HepG2 (cell line): Measurements from ENCODE around the gene SMAD7. TPM values are rescaled to one million over a fixed set of nuclear protein-coding genes. Genes with fewer than 3 reads are reported as not detected.

Experiments
- BCL6 ChIP-seq: IDR thresholded peaks from 2 replicates; pipeline ENCODE4 v1.6.1; 2016; ENCODE audit warnings: missing genetic modification reagents, missing compliant biosample characterization
- KIAA2018 ChIP-seq: sonication (generic); formaldehyde crosslinking; IDR thresholded peaks from 2 replicates; pipeline ENCODE4 v1.5.0; 2020; ENCODE audit warnings: mild to moderate bottlenecking, missing genetic modification reagents, borderline replicate concordance
- TAF15 ChIP-seq: fragments of 200-400 bp; formaldehyde crosslinking; IDR thresholded peaks from one replicate; pipeline ENCODE4 v1.6.1; 2018; ENCODE audit warnings: mild to moderate bottlenecking, low read depth, low read length; ENCODE audit not compliant: poor library complexity, severe bottlenecking
- ZFYVE20 ChIP-seq: sonication (generic); formaldehyde crosslinking; IDR thresholded peaks from 2 replicates; pipeline ENCODE4 v1.8.0; 2023; ENCODE audit warnings: low read depth, mild to moderate bottlenecking, moderate library complexity, missing genetic modification reagents, borderline replicate concordance
- ZNF558 ChIP-seq: sonication (generic); formaldehyde crosslinking; IDR thresholded peaks from 2 replicates; pipeline ENCODE4 v1.9.0; 2022; ENCODE audit warnings: mild to moderate bottlenecking, missing genetic modification reagents, borderline replicate concordance
- ZNF737 ChIP-seq: sonication (generic); formaldehyde crosslinking; IDR thresholded peaks from 2 replicates; pipeline ENCODE4 v1.5.0; 2020; ENCODE audit warnings: missing genetic modification reagents, mild to moderate bottlenecking, borderline replicate concordance
- polyA plus RNA-seq, 8 experiments: library from polyadenylated mRNA; depleted of rRNA in 3 of 8; stranded (reverse) in 7 of 8; unstranded in 1 of 8; fragments of >200 nt; fragmentation: Illumina TruSeq in 4 of 8; extraction: Trizol in 4 of 8; gene quantifications; 2 replicates each; pipeline versions ENCODE4 v1.2.1 to v1.2.3, GENCODE V29; 2011 to 2016; ENCODE audit warnings: low read depth in 4 of 8, missing spikeins in 1 of 8, mixed read lengths in 1 of 8; ENCODE audit not compliant: insufficient read depth in 1 of 8
- total RNA-seq, 5 experiments: library from RNA; depleted of rRNA; stranded (reverse); fragments of >200 nt; fragmentation: Illumina TruSeq; extraction: Trizol; gene quantifications; 2 replicates each; pipeline ENCODE4 v1.2.3, GENCODE V29; 2016; ENCODE audit warnings: low read depth in 1 of 5
- TF ChIP-seq, protein P1 (sequence below): sonication (generic); formaldehyde crosslinking; conservative IDR thresholded peaks from 2 replicates; pipeline ENCODE4 v1.8.0; 2022; ENCODE audit warnings: mild to moderate bottlenecking, moderate library complexity, missing genetic modification reagents
- TF ChIP-seq, protein P2 (sequence below): IDR thresholded peaks from 2 replicates; pipeline ENCODE4 v1.6.1; 2016; ENCODE audit warnings: control low read depth
- TF ChIP-seq, protein P3 (sequence below): sonication (generic); formaldehyde crosslinking; IDR thresholded peaks from 2 replicates; pipeline ENCODE4 v1.5.1; 2020; ENCODE audit warnings: missing genetic modification reagents, mild to moderate bottlenecking, borderline replicate concordance

The SMAD7 gene
- total and polyA plus RNA-seq, 2 of the 13 experiments (the other 11 are each of a cell fraction or from before 2014, with no cell fraction given), result 17.4 to 24.7 TPM

DNA sequence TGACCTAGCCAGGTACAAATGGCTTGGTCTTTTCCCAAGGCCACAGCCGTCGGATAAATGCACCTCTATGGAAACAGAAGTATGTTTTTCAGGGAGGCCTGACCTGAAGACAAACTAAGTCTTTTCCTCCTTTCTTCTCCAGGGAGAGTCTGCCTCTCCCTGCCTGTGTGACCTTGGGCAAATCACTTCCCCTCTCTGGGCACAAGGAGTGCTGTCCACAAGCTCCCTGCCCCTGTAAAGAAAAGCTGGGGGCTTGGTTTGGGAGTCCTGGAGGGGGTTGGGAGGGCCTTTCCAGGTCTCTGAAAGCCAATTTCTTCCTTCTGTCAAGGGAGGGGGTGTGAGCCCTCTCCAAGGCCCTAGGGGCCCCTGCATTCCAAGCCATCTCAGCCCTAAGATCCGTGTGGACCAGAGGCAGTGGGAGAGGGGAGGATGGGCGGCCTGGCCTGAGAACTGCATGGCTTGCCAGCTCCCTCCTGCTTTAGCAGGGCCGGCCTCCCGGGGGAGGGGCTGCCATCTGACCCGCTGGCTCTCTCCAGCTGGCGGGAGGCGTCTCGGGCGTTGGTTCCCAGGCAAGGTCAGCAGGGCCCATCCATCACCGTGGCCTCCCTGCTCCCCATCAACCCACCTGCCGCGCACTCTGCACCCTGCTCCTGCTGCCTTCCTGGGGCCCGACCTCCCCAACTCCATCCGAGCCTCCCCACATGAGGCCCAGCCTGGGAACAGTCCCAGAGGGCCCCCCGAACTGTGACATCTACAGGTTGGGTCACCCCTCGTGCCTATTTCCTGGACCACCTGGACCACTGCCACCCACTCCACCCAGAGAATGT lies 61.4 kb downstream of the SMAD7 start (continued):
- no peak for TF ChIP-seq TAF15
- TF ChIP-seq ZNF737, result no peak
- TF ChIP-seq BCL6 (CRISPR knock-in tag), result no peak
- TF ChIP-seq, protein P1, sequence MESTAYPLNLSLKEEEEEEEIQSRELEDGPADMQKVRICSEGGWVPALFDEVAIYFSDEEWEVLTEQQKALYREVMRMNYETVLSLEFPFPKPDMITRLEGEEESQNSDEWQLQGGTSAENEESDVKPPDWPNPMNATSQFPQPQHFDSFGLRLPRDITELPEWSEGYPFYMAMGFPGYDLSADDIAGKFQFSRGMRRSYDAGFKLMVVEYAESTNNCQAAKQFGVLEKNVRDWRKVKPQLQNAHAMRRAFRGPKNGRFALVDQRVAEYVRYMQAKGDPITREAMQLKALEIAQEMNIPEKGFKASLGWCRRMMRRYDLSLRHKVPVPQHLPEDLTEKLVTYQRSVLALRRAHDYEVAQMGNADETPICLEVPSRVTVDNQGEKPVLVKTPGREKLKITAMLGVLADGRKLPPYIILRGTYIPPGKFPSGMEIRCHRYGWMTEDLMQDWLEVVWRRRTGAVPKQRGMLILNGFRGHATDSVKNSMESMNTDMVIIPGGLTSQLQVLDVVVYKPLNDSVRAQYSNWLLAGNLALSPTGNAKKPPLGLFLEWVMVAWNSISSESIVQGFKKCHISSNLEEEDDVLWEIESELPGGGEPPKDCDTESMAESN (CRISPR knock-in tag), result no peak
- TF ChIP-seq, protein P2, sequence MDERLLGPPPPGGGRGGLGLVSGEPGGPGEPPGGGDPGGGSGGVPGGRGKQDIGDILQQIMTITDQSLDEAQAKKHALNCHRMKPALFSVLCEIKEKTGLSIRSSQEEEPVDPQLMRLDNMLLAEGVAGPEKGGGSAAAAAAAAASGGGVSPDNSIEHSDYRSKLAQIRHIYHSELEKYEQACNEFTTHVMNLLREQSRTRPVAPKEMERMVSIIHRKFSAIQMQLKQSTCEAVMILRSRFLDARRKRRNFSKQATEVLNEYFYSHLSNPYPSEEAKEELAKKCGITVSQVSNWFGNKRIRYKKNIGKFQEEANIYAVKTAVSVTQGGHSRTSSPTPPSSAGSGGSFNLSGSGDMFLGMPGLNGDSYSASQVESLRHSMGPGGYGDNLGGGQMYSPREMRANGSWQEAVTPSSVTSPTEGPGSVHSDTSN (CRISPR knock-in tag), result no peak
- no peak for TF ChIP-seq KIAA2018 (CRISPR knock-in tag)
- TF ChIP-seq, protein P3, sequence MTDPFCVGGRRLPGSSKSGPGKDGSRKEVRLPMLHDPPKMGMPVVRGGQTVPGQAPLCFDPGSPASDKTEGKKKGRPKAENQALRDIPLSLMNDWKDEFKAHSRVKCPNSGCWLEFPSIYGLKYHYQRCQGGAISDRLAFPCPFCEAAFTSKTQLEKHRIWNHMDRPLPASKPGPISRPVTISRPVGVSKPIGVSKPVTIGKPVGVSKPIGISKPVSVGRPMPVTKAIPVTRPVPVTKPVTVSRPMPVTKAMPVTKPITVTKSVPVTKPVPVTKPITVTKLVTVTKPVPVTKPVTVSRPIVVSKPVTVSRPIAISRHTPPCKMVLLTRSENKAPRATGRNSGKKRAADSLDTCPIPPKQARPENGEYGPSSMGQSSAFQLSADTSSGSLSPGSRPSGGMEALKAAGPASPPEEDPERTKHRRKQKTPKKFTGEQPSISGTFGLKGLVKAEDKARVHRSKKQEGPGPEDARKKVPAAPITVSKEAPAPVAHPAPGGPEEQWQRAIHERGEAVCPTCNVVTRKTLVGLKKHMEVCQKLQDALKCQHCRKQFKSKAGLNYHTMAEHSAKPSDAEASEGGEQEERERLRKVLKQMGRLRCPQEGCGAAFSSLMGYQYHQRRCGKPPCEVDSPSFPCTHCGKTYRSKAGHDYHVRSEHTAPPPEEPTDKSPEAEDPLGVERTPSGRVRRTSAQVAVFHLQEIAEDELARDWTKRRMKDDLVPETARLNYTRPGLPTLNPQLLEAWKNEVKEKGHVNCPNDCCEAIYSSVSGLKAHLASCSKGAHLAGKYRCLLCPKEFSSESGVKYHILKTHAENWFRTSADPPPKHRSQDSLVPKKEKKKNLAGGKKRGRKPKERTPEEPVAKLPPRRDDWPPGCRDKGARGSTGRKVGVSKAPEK (CRISPR knock-in tag), result no peak
- no peak for TF ChIP-seq ZNF558 (CRISPR knock-in tag)
- no peak for TF ChIP-seq ZFYVE20 (CRISPR knock-in tag)
